Fibroblast of villous mesenchyme (primary cell): ENCODE measurements around the gene C10orf105. TPM values are rescaled to one million over a fixed set of nuclear protein-coding genes. Genes with fewer than 3 reads are reported as not detected.
A peak's percentile ranks its signal among the peaks of the same experiment; 100 is the strongest.

Experiments used
- DNase-seq: peaks from one replicate; pipeline ENCODE4 v3.0.0-alpha.2; 2010; ENCODE audit warnings: low read depth
- H3K4me3 ChIP-seq: 2 replicates; pipeline ENCODE4 v1.5.1; 2011; ENCODE audit warnings: low read depth, mild to moderate bottlenecking, low read length
- total RNA-seq: library from RNA; depleted of rRNA; stranded (reverse); fragments of >200 nt; gene quantifications from 2 replicates; pipeline ENCODE4 v1.2.3, GENCODE V29; 2012
- TF ChIP-seq, protein P1 (sequence below): IDR thresholded peaks from 2 replicates; pipeline ENCODE4 v1.5.1; 2012; ENCODE audit warnings: low read depth, mild to moderate bottlenecking, low read length; ENCODE audit not compliant: insufficient read depth

C10orf105 gene
- total RNA-seq, 1 donor = not detected

GRCh38 chr10:71727105-71727737 is 7.6 kb upstream of the C10orf105 start:
- no peak for DNase-seq
- TF ChIP-seq, protein P1, sequence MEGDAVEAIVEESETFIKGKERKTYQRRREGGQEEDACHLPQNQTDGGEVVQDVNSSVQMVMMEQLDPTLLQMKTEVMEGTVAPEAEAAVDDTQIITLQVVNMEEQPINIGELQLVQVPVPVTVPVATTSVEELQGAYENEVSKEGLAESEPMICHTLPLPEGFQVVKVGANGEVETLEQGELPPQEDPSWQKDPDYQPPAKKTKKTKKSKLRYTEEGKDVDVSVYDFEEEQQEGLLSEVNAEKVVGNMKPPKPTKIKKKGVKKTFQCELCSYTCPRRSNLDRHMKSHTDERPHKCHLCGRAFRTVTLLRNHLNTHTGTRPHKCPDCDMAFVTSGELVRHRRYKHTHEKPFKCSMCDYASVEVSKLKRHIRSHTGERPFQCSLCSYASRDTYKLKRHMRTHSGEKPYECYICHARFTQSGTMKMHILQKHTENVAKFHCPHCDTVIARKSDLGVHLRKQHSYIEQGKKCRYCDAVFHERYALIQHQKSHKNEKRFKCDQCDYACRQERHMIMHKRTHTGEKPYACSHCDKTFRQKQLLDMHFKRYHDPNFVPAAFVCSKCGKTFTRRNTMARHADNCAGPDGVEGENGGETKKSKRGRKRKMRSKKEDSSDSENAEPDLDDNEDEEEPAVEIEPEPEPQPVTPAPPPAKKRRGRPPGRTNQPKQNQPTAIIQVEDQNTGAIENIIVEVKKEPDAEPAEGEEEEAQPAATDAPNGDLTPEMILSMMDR = no peak
- H3K4me3 ChIP-seq = no peak overlapping the region

- no peak overlapping the region for H3K4me3 ChIP-seq
- DNase-seq = no peak
- TF ChIP-seq, protein P1 = no peak
These were observed 7.1 kb upstream of the C10orf105 start for GRCh38 chr10:71726580-71727104.

GRCh38 chr10:71725998-71726579 is 6.5 kb upstream of the C10orf105 start:
- TF ChIP-seq, protein P1 = peak; percentile 52
- peak; percentile 30 for DNase-seq
- H3K4me3 ChIP-seq = no peak overlapping the region

- TF ChIP-seq, protein P1 = no peak
- DNase-seq = no peak
- no peak overlapping the region for H3K4me3 ChIP-seq
These were observed 5.7 kb upstream of the C10orf105 start for GRCh38 chr10:71725249-71725648.

GRCh38 chr10:71724539-71724938 is 5.0 kb upstream of the C10orf105 start:
- H3K4me3 ChIP-seq = no peak overlapping the region
- TF ChIP-seq, protein P1 = no peak
- DNase-seq = no peak

DNA sequence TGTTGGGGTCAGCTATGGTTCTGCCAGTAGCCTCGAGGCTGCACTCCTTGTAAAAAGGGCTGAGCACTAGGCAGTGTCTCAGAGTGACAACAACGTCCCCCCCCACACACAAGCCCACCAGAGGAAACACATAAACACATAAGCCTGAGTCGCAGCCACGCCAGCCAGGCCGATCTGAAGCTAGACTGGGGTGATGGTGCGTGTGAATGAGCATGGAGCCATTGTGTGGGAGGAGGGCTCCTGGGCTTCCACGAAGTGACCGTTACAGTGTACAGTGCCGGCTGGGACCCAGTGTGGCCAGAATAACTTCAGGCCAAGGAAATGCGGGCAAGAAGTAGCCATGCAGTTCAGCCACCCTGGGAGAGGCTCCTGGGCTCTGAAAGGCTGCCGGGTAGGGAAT is 3.7 kb upstream of the C10orf105 start:
- no peak overlapping the region for H3K4me3 ChIP-seq
- TF ChIP-seq, protein P1 = no peak
- DNase-seq = no peak
